HCT116 (cell line): ENCODE measurements around the gene ZC3H8. TPM values are rescaled to one million over a fixed set of nuclear protein-coding genes. Genes with fewer than 3 reads are reported as not detected.

Experiments
- ATAC-seq: fragments of 200-7000 bp; cut with Tn5 transposase; 2 replicates; pipeline ENCODE4 v1.9.1; 2020; ENCODE audit warnings: mild to moderate bottlenecking, moderate library complexity
- BruUV-seq: library from RNA; stranded (reverse); fragments of 400-500 nt; replicated peaks from 2 replicates; lab custom pipeline; 2021; lab: Mats Ljungman, UMichigan
- CTCF ChIA-PET: fragments of 300-600 bp; sonication (Branson Sonifier 250); formaldehyde crosslinking; loops from one replicate; lab custom pipeline; 2021; ENCODE audit warnings: antibody characterized with exemption; lab: Charles Lee
- POLR2A ChIA-PET: fragments of 300-600, 350-600 bp; sonication (Branson Sonifier 250); formaldehyde crosslinking; loops from one replicate; lab custom pipeline; 2021; ENCODE audit warnings: antibody characterized with exemption; lab: Charles Lee
- RAD21 ChIA-PET, 2 experiments: fragments of 300-600 bp; sonication (Branson Sonifier 250); formaldehyde crosslinking; loops; one replicate each; lab custom pipeline; 2023; ENCODE audit warnings: low total read pairs in 2 of 2; ENCODE audit not compliant: uncharacterized antibody in 2 of 2, unreplicated experiment in 2 of 2, low non-redundant PET in 1 of 2; lab: Charles Lee
- DNase-seq: peaks from one replicate; pipeline ENCODE4 v3.0.0-alpha.2; 2010; ENCODE audit warnings: low read depth, low spot score
- H2AFZ ChIP-seq: fragments of 200-600 bp; shearing (Covaris generic), sonication (generic); 2 replicates; pipeline ENCODE4 v1.6.1; 2017; ENCODE audit warnings: low read depth, mixed run types, mixed read lengths, antibody characterized with exemption, low read length; ENCODE audit not compliant: poor library complexity, severe bottlenecking
- H3K27ac ChIP-seq: 2 replicates; pipeline ENCODE4 v1.5.1; 2012; ENCODE audit warnings: low read depth, low read length
- H3K27me3 ChIP-seq: fragments of 200-600 bp; sonication (generic); 2 replicates; pipeline ENCODE4 v1.6.1; 2016; ENCODE audit warnings: mixed run types, low read length, mixed read lengths; ENCODE audit not compliant: insufficient read depth
- H3K36me3 ChIP-seq, 2 experiments: fragments of 200-500 bp in 1 of 2; fragments of 200-600 bp in 1 of 2; sonication (Bioruptor generic) in 1 of 2; sonication (generic) in 1 of 2; 2 replicates each; pipeline versions ENCODE4 v1.5.1 to v1.6.1; 2014 to 2016; ENCODE audit warnings: low read length in 2 of 2, inconsistent platforms in 1 of 2, mixed read lengths in 1 of 2, mixed run types in 1 of 2; ENCODE audit not compliant: insufficient read depth in 2 of 2, control insufficient read depth in 1 of 2
- H3K4me1 ChIP-seq, 2 experiments: fragments of 200-600 bp in 1 of 2; sonication (generic) in 1 of 2; 2 replicates each; pipeline versions ENCODE4 v1.5.1 to v1.6.1; 2012 to 2017; ENCODE audit warnings: low read length in 2 of 2, inconsistent platforms in 1 of 2, mild to moderate bottlenecking in 1 of 2, mixed read lengths in 1 of 2, mixed run types in 1 of 2, moderate library complexity in 1 of 2; ENCODE audit not compliant: insufficient read depth in 2 of 2, control insufficient read depth in 1 of 2
- H3K4me2 ChIP-seq: fragments of 200-600 bp; sonication (generic); 2 replicates; pipeline ENCODE4 v1.6.1; 2017; ENCODE audit warnings: mixed run types, low read length, mixed read lengths
- H3K4me3 ChIP-seq, 2 experiments: fragments of 200-600 bp in 1 of 2; sonication (generic) in 1 of 2; replicated peaks in 1 of 2; 2 replicates each; pipeline ENCODE4 v1.5.1; 2011 to 2016; ENCODE audit warnings: low read length in 2 of 2, control low read depth in 1 of 2, low read depth in 1 of 2, mild to moderate bottlenecking in 1 of 2, mixed read lengths in 1 of 2, mixed run types in 1 of 2
- H3K79me2 ChIP-seq: fragments of 200-600 bp; sonication (generic); 2 replicates; pipeline ENCODE4 v1.6.1; 2017; ENCODE audit warnings: mild to moderate bottlenecking, mixed run types, low read length, moderate library complexity, mixed read lengths; ENCODE audit not compliant: insufficient read depth
- H3K9ac ChIP-seq: fragments of 200-600 bp; sonication (generic); 2 replicates; pipeline ENCODE4 v1.6.1; 2016; ENCODE audit warnings: low read length, mixed read lengths
- H3K9me2 ChIP-seq: fragments of 200-600 bp; sonication (generic), shearing (Covaris generic); 2 replicates; pipeline ENCODE4 v1.6.1; 2017; ENCODE audit warnings: mixed run types, mild to moderate bottlenecking, moderate library complexity; ENCODE audit not compliant: insufficient read depth
- H3K9me3 ChIP-seq, 2 experiments: fragments of 200-500 bp in 1 of 2; fragments of 200-600 bp in 1 of 2; sonication (Bioruptor generic) in 1 of 2; sonication (generic) in 1 of 2; 2 replicates each; pipeline ENCODE4 v1.6.1; 2014 to 2017; ENCODE audit warnings: low read length in 2 of 2, mixed read lengths in 2 of 2, inconsistent platforms in 1 of 2, low read depth in 1 of 2, mild to moderate bottlenecking in 1 of 2, mixed run types in 1 of 2, moderate library complexity in 1 of 2; ENCODE audit not compliant: control insufficient read depth in 1 of 2, insufficient read depth in 1 of 2
- H4K20me1 ChIP-seq: fragments of 200-600 bp; sonication (generic), shearing (Covaris generic); 2 replicates; pipeline ENCODE4 v1.6.1; 2017; ENCODE audit warnings: mixed run types, mild to moderate bottlenecking, moderate library complexity; ENCODE audit not compliant: insufficient read depth
- CBX3 ChIP-seq: IDR thresholded peaks from 2 replicates; pipeline ENCODE4 v1.6.1; 2012; ENCODE audit warnings: low read depth
- EGR1 ChIP-seq: IDR thresholded peaks from 2 replicates; pipeline ENCODE4 v1.6.1; 2012; ENCODE audit warnings: low read depth
- ELF1 ChIP-seq: IDR thresholded peaks from 2 replicates; pipeline ENCODE4 v1.6.1; 2012; ENCODE audit warnings: low read depth, borderline replicate concordance
- EZH2 ChIP-seq: fragments of 200-600 bp; sonication (generic); IDR thresholded peaks from 2 replicates; pipeline ENCODE4 v1.6.1; 2017; ENCODE audit warnings: antibody characterized with exemption, mixed run types
- EZH2phosphoT487 ChIP-seq: fragments of 200-600 bp; IDR thresholded peaks from 2 replicates; pipeline ENCODE4 v1.6.1; 2018; ENCODE audit warnings: antibody characterized with exemption, borderline replicate concordance
- FOSL1 ChIP-seq: IDR thresholded peaks from 2 replicates; pipeline ENCODE4 v1.6.1; 2012; ENCODE audit warnings: low read depth
- JUND ChIP-seq: IDR thresholded peaks from 2 replicates; pipeline ENCODE4 v1.6.1; 2012
- POLR2A ChIP-seq: IDR thresholded peaks from 2 replicates; pipeline ENCODE4 v1.7.0; 2011; ENCODE audit warnings: borderline replicate concordance; ENCODE audit not compliant: insufficient read depth, insufficient read length; ENCODE audit errors: extremely low read depth
- SP1 ChIP-seq: IDR thresholded peaks from 2 replicates; pipeline ENCODE4 v1.6.1; 2012; ENCODE audit warnings: low read depth
- SRF ChIP-seq: IDR thresholded peaks from 2 replicates; pipeline ENCODE4 v1.6.1; 2012; ENCODE audit warnings: low read depth
- intact Hi-C: fragments of 100-400 bp; cut with micrococcal nuclease; formaldehyde crosslinking; loops from 2 replicates; pipeline ENCODE4 v1.10.0; 2022
- total RNA-seq: library from RNA; stranded (reverse); gene quantifications from one replicate; pipeline ENCODE4 v1.2.1, GENCODE V29; 2021; ENCODE audit not compliant: unreplicated experiment
- TF ChIP-seq, protein P1 (sequence below): IDR thresholded peaks from 2 replicates; pipeline ENCODE4 v1.6.1; 2012
- TF ChIP-seq, protein P2 (sequence below), 3 experiments: fragments of 200-600 bp in 1 of 3; sonication (generic) in 1 of 3; IDR thresholded peaks in 2 of 3; conservative IDR thresholded peaks in 1 of 3; 2 replicates each; pipeline ENCODE4 v1.5.1; 2012 to 2017; ENCODE audit warnings: low read depth in 2 of 3, low read length in 2 of 3, antibody characterized with exemption in 1 of 3, borderline replicate concordance in 1 of 3, control low read depth in 1 of 3, mild to moderate bottlenecking in 1 of 3, mixed read lengths in 1 of 3, mixed run types in 1 of 3, moderate library complexity in 1 of 3; ENCODE audit not compliant: insufficient read depth in 1 of 3
- TF ChIP-seq, protein P3 (sequence below): IDR thresholded peaks from 2 replicates; pipeline ENCODE4 v1.6.1; 2012
- TF ChIP-seq, protein P4 (sequence below): IDR thresholded peaks from 2 replicates; pipeline ENCODE4 v1.6.1; 2011; ENCODE audit warnings: mild to moderate bottlenecking, low read length, moderate library complexity; ENCODE audit not compliant: insufficient replicate concordance; ENCODE audit errors: extremely low read depth

The ZC3H8 gene
- total RNA-seq, 1 experiment from 2014 or later: 13.4 TPM

DNA sequence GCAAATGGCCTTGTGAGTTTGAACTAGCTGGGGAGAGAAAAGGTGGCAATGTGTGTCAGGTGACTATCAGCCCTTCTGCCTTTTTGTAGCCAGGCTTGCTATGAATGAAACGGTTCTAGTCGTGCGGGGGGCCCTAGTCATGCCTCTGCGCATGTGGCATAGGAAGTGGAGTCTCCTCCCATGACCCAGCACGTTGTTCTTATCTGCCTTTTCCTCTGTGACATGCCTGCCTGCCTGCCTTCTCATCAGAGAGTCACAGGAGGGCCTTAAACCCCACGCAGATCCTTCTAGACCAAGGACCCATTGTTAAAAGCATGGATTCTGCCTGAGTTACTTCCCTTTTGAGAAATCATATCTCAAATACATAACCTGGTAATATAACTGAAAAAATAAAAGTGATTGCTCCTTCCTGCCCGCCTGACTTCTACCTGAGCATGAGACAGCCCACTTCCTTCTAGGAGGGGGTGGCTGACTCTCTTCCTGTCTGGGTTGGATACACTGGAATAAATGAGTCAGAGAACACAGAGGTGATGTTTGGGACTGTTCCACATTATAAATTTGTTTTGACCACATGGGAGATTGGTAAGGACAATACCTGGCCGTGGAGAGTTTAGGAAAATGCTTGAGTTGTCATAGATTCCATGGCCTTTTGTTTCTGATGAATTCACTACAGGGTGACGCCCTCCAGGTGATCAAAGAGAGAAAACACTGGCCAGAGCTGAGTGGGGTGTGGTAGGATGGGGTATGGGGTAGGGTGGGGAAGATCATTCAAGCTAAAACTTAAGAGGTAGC, 66.8 kb downstream of the ZC3H8 start:
- no peak overlapping the region for H3K27ac ChIP-seq
- peak; percentile 13 for DNase-seq
- ChIA-PET POLR2A (no interaction called here), CTCF (no interaction called here), RAD21 (no interaction called here)
- H3K36me3 ChIP-seq: no peaks in the 10 kb centered on the region
- H3K27me3 ChIP-seq: no peaks in the 10 kb centered on the region
- H3K79me2 ChIP-seq: no peaks in the 10 kb centered on the region
- no peaks in the 10 kb centered on the region for H3K9me2 ChIP-seq
- H2AFZ ChIP-seq: peak overlapping the region; percentile 47
- ATAC-seq: no peak
- H3K4me1 ChIP-seq: peaks cover 0 to 14% of the 10 kb centered on the region in 2 experiments; a peak in 2 of 4 replicates
- H3K9ac ChIP-seq: no peak overlapping the region
- H3K9me3 ChIP-seq: no peaks in the 10 kb centered on the region
- peak overlapping the region; percentile 34 for H3K4me2 ChIP-seq
- H4K20me1 ChIP-seq: no peaks in the 10 kb centered on the region
- no peak overlapping the region for H3K4me3 ChIP-seq
- intact Hi-C loops: no loop called here
- peak; percentile 67 for TF ChIP-seq SP1
- TF ChIP-seq POLR2A: no peak
- no peak for TF ChIP-seq ELF1
- TF ChIP-seq, protein P1, sequence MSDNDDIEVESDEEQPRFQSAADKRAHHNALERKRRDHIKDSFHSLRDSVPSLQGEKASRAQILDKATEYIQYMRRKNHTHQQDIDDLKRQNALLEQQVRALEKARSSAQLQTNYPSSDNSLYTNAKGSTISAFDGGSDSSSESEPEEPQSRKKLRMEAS: peak; percentile 38; the same call in 1 of the 2 replicates
- TF ChIP-seq, protein P2, sequence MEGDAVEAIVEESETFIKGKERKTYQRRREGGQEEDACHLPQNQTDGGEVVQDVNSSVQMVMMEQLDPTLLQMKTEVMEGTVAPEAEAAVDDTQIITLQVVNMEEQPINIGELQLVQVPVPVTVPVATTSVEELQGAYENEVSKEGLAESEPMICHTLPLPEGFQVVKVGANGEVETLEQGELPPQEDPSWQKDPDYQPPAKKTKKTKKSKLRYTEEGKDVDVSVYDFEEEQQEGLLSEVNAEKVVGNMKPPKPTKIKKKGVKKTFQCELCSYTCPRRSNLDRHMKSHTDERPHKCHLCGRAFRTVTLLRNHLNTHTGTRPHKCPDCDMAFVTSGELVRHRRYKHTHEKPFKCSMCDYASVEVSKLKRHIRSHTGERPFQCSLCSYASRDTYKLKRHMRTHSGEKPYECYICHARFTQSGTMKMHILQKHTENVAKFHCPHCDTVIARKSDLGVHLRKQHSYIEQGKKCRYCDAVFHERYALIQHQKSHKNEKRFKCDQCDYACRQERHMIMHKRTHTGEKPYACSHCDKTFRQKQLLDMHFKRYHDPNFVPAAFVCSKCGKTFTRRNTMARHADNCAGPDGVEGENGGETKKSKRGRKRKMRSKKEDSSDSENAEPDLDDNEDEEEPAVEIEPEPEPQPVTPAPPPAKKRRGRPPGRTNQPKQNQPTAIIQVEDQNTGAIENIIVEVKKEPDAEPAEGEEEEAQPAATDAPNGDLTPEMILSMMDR (IDR thresholded peaks at IDR 0.05 in 2 of 3, conservative IDR thresholded peaks at IDR 0.05 in 1 of 3; ENCODE audit: borderline replicate concordance in 1 of 3, insufficient read depth in 1 of 3, low read depth in 2 of 3, low read length in 2 of 3): no peak
- TF ChIP-seq JUND: peak; percentile 77
- TF ChIP-seq CBX3: 0 out of 2 replicates have a peak, but pooled peaks have one; percentile 10
- TF ChIP-seq FOSL1: peak; percentile 75
- TF ChIP-seq, protein P3, sequence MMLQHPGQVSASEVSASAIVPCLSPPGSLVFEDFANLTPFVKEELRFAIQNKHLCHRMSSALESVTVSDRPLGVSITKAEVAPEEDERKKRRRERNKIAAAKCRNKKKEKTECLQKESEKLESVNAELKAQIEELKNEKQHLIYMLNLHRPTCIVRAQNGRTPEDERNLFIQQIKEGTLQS: no peak
- no peak for TF ChIP-seq SRF
- TF ChIP-seq, protein P4, sequence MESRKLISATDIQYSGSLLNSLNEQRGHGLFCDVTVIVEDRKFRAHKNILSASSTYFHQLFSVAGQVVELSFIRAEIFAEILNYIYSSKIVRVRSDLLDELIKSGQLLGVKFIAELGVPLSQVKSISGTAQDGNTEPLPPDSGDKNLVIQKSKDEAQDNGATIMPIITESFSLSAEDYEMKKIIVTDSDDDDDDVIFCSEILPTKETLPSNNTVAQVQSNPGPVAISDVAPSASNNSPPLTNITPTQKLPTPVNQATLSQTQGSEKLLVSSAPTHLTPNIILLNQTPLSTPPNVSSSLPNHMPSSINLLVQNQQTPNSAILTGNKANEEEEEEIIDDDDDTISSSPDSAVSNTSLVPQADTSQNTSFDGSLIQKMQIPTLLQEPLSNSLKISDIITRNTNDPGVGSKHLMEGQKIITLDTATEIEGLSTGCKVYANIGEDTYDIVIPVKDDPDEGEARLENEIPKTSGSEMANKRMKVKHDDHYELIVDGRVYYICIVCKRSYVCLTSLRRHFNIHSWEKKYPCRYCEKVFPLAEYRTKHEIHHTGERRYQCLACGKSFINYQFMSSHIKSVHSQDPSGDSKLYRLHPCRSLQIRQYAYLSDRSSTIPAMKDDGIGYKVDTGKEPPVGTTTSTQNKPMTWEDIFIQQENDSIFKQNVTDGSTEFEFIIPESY: no peak
- TF ChIP-seq EZH2: no peak
- TF ChIP-seq EZH2phosphoT487: no peak
- peak; percentile 56; the same call in 1 of the 2 replicates for TF ChIP-seq EGR1
- no TSS peak for BruUV-seq
